Sciatic nerve (tissue), 2 donors: ENCODE results near the gene CDNF. TPM values are rescaled to one million over a fixed set of nuclear protein-coding genes. Genes with fewer than 3 reads are reported as not detected.
"Not testable (repeated sequence)": the region's sequence is repeated elsewhere in the genome, so short reads cannot be mapped to it uniquely, and the experiment has no call there.

Source experiments
- ATAC-seq: fragments of 200-7000 bp; cut with Tn5 transposase; one replicate; pipeline ENCODE4 v1.9.1; 2020; ENCODE audit warnings: mild to moderate bottlenecking, moderate library complexity
- DNase-seq: peaks from one replicate; pipeline ENCODE4 v3.0.0-alpha.2; 2020; ENCODE audit warnings: low spot score
- intact Hi-C: fragments of 100-400 bp; cut with DNase I; formaldehyde crosslinking; loops from one replicate; pipeline ENCODE4 v1.14.2; 2022
- total RNA-seq: library from RNA; stranded (reverse); fragmentation: NEBNext Ultra II Directional; extraction: Animal tissue kit (Norgen Biotek cat#: 25700); gene quantifications from one replicate; pipeline ENCODE4 v1.2.1, GENCODE V29; 2021
- donor health status: DM: no; HTN: no; CAD: no.
- donor health status: DM: no; HTN: no; CAD: no.

CDNF gene
- total RNA-seq, 1 donor from 2014 or later: 3.5 TPM

DNA sequence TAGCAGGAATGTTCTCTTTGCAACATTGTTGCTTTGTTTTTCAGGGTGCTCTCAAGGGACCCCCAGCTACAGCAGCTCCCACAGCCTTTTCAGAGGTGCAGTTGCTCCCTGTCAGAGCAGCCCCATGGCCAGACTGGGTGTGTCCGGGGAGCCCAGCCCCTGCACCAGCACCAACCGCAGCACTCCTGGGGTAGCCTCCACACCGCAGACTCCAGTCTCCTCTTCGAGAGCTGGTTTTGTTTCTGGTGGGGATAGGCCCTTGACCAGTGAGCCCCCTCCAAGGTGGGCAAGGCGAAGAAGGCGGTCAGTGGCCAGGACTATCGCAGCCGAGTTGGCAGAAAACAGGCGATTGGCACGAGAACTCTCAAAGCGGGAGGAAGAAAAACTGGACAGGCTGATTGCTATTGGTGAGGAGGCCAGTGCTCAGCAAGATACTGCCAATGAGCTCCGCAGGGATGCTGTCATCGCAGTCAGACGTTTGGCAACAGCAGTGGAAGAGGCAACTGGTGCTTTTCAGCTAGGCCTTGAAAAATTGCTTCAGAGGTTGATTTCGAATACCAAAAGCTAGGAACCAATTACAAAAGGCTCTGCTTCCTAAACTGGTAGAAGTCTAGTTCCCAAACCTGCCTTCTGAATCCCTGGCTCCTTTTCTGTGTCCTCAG lies 5.6 kb upstream of the CDNF start:
- DNase-seq: no peak
- intact Hi-C loops: loop anchor here (10.0 kb wide), 1 partner anchor 111 kb away; the partner anchor contains the start of genes DCLRE1C and MEIG1

DNA sequence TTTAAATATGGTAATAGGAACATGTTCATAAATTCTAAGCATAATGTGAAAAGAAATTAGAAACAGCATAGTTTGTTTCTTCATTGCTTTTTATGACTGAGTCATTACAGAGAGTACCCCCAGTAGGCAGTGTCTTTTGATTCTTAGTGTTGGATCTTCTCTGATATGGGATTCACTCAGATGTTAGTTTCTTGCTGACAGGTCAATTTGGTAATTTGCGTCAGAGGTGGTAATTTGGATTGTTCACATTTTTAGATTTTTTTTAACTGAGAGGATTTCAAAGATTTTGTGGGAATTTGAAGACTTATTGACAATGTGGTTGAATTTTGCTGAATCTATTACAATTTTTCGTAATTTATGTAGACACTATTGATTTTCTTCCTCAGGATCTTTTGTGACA lies 2.3 kb upstream of the CDNF start:
- ATAC-seq (no peak), DNase-seq (no peak)
- intact Hi-C loops: loop anchor here (10.0 kb wide), 1 partner anchor 115 kb away; the partner anchor contains the start of genes DCLRE1C and MEIG1

More for the DNA sequence above, 5.6 kb upstream of the CDNF start:
- ATAC-seq: no peak

DNA sequence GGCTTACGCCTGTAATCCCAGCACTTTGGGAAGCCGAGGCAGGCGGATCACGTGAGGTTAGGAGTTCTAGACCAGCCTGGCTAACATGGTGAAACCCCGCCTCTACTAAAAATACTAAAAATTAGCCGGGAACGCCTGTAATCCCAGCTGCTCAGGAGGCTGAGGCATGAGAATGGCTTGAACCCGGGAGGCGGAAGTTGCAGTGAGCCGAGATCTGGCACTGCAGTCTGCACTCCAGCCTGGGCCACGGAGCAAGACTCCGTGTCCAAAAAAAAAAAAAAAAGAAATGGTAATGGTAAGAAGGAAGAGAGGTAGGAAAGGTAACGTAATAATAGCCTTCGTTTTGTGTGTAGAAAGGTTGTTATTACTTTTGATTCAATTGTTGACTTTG lies 1.5 kb upstream of the CDNF start:
- ATAC-seq: no peak
- intact Hi-C loops: no loop called here
- DNase-seq: no peak

DNA sequence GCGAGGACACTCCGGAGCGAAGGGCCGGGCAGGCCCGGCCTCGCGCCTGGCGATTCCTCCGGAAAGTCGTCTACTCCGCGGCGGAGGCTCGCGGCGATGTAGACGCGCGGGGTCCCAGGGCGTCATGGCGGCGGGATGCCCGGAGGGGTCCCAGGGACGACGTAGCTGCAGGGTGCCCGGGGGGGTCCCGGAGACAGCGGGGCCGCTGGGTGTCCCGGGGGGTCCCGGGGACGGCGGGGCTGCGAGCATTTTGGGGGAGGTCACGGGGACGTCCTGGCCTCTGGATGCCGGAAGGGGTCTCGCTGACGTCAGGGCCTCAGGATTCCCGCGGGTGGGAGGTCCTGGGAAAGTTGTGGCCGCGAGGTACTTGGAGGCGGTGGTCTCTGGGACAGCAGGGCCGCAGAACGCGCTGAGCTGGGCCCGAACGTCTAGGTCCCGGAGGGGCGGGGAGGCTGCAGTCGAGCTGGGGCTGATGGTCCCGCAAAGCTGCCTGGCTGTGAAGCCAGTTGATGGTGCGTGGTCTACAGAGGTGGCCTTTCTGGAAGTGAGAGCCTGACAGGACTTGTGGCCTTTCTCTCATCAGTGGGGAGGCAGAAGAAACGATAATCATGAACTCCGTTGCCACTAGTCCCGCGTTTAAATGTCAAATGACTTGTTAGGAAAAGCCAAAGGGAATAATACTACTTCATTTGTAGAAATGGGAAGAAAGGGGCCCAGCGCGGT lies 906 bp upstream of the CDNF start:
- DNase-seq: peak; percentile 71
- intact Hi-C loops: no loop called here
- ATAC-seq: no peak

DNA sequence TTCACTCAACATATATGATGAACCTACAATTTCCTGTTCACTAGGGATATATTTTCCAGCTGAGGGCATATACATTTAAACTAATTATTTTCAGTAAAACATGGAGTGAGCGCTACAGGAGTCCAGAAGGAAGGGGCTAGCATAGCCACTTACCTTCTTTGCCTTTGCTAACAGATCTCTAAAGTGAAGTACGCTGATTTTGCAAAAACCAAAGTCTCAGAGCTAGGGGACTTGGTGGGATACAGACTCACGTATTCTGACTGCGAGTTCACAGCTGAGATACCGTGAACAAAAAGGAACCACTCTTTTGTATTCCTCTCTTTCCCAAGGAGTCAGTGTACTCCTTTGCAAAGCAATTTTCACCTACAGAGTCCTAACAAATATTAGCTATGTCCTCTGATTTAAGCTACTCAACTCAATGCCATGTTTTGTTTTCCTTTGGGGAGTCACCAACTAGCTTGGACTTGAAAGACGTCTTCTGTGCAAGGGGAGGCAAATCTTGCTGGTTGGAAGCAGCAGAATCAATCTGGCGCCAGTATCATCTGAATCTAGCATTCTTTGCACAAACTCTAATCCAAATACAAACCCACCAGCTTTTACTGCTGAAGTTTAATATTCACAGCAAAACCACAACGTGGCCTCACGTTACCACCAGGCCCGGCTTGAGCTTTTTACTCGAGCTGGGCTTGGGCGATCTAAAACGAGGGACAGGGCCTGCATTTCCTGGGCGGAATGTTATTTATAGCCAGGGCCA lies 657 bp downstream of the CDNF start:
- ATAC-seq (no peak), DNase-seq (no peak)
- intact Hi-C loops: no loop called here

DNA sequence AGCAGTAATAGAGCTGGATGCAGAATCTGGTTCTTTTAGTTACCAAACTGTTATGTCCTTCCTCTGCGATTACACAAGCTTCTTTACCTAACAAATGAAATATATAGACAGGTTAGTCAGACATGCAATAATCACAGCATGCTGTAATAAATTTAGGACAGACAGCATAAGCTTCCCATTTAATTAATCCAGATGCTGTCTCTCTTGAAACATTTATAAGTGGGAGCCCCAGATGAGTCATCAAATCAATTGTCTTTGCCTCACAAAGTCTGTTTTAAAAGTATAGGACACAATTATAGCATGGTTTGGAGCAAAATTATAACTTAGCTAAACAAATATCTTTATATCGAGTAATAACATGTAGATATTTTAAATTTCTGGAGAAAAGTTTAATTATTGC lies 1.6 kb downstream of the CDNF start:
- DNase-seq (no peak), ATAC-seq (no peak)
- intact Hi-C loops: no loop called here

DNA sequence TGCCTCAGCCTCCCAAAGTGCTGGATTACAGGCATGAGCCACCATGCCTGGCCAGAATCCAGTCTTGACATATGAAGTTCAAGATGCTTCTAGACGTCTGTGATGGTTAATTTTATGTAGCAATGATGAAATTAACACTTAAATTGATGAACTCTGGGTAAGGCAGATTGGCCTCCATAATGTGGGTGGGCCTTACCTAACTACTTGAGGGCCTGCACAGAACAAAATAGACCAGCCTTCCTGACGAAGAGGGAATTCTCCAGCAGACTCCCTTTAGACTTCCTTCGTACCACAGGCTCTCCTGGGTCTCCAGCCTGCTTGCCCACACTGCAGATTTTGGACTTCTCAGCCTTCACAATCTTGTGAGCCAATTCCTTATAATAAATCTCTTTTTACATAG lies 4.7 kb downstream of the CDNF start:
- no peak for DNase-seq
- intact Hi-C loops: no loop called here
- ATAC-seq: no peak

DNA sequence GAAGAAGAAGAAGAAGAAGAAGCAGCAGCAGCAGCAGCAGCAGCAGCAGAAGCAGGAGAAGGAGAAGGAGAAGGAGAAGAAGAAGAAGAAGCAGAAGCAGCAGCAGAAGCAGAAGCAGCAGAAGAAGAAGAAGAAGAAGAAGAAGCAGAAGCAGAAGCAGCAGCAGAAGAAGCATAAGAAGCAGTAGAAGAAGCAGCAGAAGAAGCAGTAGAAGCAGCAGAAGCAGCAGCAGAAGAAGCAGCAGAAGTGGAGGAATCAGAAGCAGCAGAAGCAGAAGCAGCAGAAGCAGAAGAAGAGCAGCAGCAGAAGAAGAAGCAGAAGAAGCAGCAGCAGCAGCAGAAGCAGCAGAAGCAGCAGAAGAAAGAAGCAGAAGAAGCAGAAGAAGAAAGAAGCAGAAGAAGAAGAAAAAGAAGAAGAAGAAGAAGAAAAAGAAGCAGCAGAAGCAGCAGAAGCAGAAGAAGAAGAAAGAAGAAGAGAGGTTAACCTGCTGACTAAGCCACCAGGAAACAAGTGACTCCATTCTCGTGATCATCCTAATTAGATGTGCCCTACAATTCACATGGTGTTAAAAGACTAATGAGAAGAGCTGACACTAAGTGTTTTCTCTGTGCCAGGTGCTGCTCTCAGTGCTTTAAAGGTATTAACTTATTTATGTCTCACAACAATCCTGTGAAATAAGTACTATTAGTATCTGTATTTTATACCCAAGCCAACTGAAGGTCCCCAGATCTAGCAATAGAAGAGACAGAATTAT lies 11.6 kb downstream of the CDNF start:
- intact Hi-C loops: loop anchor here (10.0 kb wide), 1 partner anchor 321 kb away; no protein-coding TSS in a partner anchor
- ATAC-seq (no peak), DNase-seq (no peak)

DNA sequence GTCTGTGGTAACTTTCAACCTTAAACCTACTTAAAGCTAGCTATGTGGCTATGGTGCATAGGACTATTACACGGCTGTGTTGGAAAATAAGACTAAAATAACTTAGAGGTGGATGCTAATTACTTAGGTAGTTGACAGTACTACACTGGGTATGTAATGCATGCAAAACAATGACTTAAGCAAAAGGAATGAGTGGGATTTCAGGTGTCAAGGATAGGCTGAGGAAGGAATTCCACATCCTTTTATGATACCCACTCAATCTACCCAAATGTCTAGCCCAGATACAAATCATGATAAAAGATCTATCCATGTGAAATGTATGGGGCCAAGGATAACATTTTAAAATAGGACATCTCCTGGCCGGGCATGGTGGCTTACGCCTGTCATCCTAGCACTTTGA lies 13.9 kb downstream of the CDNF start:
- no peak for DNase-seq
- no peak for ATAC-seq
- intact Hi-C loops: loop anchor here (10.0 kb wide), 1 partner anchor 319 kb away; no protein-coding TSS in a partner anchor

DNA sequence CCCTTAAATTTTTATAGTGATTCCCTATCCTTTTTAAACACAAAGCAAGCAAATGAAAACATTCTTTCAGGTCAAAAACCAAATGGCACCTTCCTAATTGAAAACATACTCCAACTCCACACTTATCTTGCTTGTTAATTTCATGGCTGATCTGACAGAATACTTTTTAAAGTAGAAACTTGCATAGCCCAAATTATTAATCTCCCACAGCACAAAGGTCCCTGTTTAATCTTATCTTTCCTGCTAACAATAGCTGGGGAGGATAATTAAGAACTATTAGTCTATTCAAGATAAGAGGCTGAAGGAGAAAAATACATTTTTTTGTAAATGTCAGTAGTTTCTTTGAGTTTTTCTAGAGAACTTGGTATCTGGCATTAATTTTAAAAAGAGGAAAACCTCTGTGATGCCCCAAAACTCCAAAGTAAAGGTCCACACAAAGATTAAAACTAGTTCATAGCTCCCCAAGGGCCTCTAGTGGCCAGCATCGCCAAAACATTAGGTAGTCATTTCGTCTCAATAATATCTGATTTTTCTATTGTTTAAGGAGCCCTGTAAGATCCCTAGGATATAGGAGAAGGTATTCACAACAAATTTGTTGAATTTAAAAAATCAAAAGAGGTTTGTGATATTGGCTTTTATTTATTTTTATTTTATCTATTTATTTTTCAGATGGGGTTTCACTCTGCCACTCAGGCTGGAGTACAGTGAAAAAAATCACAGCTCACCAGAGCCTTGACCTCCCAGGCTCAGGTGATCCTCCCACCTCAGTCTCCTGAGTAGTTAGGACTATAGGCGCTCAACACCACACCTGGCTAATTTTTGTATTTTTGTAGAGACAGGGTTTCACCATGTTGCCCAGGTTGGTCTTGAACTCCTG lies 14.7 kb downstream of the CDNF start:
- DNase-seq (no peak), ATAC-seq (no peak)
- intact Hi-C loops: loop anchor here (10.0 kb wide), 1 partner anchor 318 kb away; no protein-coding TSS in a partner anchor

DNA sequence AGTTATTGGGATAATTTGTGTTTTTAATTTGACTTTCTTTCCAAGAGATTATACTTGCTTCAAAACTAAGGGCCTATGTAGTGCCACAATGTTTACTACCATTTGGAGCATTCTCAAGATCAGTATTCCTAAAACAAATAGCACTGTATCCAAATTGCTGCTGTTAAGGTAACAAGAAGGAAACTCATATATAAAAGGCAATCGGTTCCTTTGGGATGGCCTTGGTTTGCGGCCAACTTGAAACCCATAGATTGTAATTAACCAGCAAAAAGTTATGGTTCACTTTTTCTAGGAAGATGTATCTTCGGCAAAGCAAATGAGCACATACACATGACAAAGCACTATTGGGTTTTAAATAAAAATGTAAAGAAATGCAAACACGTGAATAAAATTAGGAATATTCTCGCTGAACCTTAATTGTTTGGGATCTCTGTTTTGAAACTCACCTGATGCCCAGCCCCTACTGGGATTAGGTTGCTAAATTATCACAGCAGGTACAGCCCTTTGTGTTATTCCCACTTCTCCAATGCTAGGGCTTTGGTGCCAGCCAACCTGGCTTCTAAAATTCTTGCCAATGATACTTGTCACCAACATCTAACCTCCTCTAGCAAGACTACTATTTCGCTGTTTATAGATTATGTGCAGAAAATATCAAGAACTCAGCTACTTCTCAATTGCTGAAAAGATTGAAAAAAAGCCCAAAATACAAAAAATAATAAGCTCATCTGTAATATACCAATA lies 16.0 kb downstream of the CDNF start:
- no peak for DNase-seq
- no peak for ATAC-seq
- intact Hi-C loops: loop anchor here (10.0 kb wide), 1 partner anchor 317 kb away; no protein-coding TSS in a partner anchor

DNA sequence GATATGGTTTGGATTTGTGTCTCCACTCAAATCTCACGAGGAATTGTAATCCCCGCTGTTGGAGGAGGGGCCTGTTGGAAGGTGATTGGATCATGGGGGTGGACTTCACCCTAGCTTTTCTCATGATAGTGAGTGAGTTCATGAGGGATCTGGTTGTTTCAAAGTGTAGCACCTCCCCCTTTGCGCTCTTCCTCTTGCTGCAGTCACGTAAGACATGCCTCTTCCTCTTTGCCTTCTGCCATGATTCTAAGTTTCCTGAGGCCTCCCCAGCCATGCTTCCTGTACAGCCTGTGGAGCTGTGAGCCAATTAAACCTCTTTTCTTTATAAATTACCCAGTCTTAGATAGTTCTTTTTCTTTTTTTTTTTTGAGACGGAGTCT lies 17.1 kb downstream of the CDNF start:
- no peak for ATAC-seq

DNA sequence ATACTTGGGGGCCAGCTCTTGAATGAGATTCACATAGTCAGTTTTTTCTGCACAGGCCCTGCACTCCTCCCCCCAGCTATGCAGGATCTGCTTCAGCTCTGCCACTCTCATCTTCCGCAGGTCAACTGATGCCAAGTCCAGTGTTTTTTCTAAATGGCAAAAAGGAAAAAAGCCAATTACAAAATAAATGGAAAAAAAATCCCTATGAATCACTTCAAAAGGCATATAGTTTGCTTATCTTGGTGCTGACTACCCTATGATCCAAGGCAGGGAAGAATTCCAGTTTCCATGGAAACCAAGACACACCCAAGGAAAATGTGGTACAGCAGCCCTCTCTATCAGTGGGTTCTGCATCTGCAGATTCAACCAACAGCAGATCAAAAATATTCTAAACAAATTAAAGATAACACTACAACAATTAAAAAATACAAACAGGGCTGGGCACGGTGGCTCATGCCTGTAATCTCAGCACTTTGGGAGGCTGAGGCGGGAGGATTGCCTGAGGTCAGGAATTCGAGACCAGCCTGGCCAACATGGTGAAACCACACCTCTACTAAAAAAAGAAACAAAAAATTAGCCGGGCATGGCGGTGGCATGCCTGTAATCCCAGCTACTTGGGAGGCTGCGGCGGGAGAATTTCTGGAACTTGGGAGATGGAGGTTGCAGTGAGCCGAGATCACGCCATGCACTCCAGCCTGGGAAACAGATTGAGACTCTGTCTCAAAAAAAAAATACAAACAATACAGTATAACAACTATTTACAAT lies 17.6 kb downstream of the CDNF start:
- intact Hi-C loops: loop anchor here (10.0 kb wide), 1 partner anchor 315 kb away; no protein-coding TSS in a partner anchor
- ATAC-seq: no peak
- no peak for DNase-seq

More for the DNA sequence above, 17.1 kb downstream of the CDNF start:
- no peak for DNase-seq
- intact Hi-C loops: loop anchor here (10.0 kb wide), 1 partner anchor 316 kb away; no protein-coding TSS in a partner anchor

DNA sequence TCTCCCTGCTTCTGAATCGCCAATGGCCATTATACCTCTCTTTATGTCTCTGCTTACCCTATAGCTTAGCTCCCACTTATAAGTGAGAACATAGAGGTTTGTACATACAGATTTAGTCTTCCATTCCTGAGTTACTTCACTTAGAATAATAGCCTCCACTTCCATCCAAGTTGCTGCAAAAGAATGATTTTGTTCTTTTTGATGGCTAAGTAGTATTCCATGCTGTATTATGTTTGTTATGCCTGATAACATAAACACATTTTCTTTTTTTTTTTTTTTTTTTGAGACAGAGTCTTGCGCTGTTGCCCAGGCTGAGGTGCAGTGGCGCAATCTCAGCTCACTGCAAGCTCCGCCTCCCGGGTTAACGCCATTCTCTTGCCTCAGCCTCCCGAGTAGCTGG lies 21.1 kb downstream of the CDNF start:
- ATAC-seq, DNase-seq, intact Hi-C loops: not testable (repeated sequence)

DNA sequence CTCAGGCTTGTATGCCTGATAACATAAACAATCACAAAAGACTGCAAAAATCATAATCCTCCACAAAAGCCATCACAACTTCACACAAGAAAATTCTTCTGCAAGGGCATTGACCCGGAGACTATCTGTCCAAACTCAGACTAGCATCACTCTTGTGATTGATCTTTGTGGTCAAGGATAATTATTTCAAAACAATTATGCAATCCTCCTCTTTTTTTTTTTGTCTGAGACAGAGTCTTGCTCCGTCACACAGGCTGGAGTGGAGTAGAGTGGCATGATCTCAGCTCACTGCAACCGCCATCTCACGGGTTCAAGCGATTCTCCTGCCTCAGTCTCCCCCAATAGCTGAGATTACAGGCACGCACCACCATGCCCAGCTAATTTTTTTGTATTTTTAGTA lies 22.2 kb downstream of the CDNF start:
- intact Hi-C loops: no loop called here
- ATAC-seq: no peak
- DNase-seq: no peak

DNA sequence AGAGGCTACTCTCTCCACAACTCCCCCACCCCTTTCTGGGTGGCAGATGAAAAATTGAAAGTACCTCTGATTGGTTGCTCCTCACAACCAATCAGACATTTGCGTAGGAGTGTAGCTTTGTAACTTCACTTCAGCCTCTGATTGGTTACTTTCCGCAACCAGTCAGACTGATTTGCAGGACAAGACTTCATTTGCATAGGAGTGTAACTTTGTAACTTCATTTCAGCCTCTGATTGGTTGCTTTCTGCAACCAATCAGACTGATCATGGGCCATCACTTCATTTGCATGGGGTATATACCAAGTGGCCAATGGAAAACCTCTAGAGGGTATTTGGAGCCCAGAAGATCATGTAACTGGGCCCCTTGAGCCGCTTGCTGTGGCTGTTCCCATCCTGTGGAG lies 25.6 kb downstream of the CDNF start:
- intact Hi-C loops: no loop called here
- no peak for DNase-seq

More for the DNA sequence above, 25.6 kb downstream of the CDNF start:
- no peak for ATAC-seq
